H4 (cell line): ENCODE measurements around the gene NOC2L. TPM values are rescaled to one million over a fixed set of nuclear protein-coding genes. Genes with fewer than 3 reads are reported as not detected.
"Not testable (repeated sequence)": the region's sequence is repeated elsewhere in the genome, so short reads cannot be mapped to it uniquely, and the experiment has no call there.

Source experiments
- DNase-seq: peaks from one replicate; pipeline ENCODE4 v3.0.0-alpha.2; 2015; ENCODE audit warnings: low spot score
- total RNA-seq: library from RNA; depleted of rRNA; stranded (reverse); fragments of >200 nt; shearing (Covaris generic); gene quantifications from 2 replicates; pipeline ENCODE4 v1.2.3, GENCODE V29; 2014

NOC2L gene
- total RNA-seq, 1 experiment from 2014 or later = 78.4 TPM

DNA sequence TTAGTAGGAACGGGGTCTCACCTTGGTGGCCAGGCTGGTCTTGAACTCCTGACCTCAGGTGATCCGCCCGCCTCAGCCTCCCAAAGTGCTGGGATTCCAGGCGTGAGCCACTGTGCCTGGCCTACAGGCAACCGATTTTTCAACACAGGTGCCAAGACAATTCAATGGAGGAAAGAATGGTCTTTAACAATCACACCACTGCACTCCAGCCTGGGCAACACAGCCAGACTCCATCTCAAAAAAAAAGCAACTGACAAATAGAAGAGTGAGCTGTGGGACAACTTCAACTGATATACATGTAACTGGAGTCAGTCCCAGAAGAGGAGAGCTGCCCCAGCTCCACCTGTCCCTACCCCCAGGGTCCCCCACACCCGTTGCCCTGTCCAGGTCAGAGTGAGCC lies 35.5 kb upstream of the NOC2L start:
- not testable (repeated sequence) for DNase-seq

DNA sequence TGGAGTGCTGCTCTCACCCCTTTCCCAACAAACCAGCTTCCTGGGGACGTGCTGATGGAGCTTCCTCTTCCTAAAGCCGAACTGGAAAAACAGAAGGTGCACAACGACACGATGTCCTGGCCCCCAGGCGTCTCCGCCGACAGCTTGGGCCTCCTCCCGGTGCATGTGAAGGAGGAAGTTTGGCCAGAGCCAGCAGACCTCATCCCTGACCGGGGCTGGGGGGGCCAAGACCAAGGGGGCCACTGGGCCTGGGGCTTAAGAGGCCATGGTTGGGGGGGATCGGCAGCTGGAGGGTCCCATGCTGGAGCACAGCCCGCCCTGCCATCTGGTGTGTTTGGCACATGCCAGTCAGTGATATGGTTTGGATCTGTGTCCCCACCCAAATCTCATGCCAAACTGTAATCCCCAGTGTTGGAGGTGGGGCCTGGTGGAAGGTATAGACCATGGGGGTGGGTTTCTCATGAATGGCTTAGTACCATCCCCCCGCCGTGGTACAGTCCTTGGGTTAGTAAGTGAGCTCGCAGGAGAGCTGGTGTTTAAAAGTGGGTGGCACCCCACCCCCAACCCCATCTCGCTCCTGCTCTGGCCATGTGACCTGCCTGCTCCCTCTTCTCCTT lies 34.4 kb upstream of the NOC2L start:
- DNase-seq = no peak

DNA sequence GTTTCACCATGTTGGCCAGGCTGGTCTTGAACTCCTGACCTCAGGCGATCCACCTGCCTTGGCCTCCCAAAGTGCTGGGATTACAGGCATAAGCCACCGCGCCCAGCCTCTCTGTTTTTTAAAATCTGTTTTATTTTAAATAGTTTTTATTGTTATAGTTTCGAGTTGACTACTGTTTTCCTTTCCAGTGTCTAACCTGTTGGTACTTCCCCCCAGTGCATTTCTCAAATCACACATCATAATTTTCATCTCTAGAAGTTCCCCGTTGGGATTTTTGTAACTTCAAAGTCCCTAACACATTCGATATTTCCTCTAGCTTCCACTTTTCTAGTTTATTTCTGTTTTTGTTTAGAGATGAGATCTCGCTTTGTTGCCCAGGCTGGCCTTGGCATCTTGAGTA lies 33.3 kb upstream of the NOC2L start:
- DNase-seq = no peak

DNA sequence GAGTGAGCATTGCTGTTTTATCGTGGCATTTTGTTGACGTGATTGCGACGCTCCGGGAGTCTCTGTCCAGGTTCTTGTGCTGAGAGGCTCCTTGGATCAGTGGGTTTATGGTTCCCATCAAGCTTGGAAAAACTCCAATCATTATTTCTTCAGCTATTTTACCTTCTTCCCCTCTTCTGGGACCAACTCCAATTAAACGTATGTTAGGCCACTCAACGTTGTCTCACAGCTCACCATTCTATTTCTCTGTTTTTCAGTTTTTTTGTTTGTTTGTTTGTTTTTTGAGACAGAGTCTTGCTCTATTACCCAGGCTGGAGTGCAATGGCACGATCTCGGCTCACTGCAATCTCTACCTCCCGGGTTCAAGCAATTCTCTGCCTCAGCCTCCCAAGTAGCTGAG lies 32.8 kb upstream of the NOC2L start:
- no peak for DNase-seq

DNA sequence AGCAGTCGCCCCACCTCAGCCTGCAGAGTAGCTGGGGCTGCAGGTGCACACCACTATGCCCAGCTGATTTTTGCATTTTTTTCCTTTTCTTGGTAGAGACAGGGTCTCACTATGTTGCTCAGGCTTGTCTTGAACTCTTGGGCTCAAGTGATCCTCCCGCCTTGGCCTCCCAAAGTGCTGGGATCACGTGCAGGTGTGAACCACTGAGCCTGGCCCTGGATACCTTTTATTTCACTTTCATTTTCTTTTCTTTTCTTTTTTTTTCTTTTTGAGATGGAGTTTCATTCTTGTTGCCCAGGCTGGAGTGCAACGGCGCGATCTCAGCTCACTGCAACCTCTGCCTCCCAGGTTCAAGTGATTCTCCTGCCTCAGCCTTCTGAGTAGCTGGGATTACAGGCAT lies 32.2 kb upstream of the NOC2L start:
- DNase-seq = not testable (repeated sequence)

DNA sequence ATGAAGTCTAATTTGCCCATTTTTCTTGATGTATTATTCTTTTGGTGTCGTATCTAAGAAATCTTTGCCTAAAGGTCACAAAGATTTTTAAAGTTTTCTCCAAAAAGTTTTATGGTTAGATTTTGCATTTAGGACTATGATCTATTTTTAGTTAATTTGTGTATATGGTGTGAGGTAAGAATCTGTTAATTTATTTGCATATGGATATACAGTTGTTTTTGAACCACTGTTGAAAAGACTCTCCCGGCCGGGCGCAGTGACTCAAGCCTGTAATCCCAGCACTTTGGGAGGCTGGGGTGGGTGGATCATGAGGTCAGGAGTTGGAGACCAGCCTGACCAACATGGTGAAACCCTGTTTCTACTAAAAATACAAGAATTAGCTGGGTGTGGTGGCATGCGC lies 29.0 kb upstream of the NOC2L start:
- DNase-seq = not testable (repeated sequence)

DNA sequence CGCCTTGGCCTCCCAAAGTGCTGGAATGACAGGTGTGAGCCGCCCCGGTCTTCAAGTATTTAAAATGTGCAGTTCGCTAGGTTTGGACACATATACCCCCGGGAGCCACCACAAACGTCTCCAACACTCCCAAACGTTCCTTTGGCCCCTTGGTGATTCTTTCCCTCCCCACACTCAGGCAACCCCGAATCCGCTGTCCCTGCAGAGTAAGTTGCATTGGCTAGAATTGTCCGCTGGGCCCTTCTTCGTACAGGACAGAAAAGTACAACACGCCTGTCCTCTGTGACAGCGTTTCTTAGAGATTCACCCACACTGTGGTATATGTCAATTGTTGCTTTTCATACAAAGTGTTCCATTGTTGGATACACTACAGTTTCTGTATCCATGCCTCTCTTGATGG lies 26.1 kb upstream of the NOC2L start:
- no peak for DNase-seq

DNA sequence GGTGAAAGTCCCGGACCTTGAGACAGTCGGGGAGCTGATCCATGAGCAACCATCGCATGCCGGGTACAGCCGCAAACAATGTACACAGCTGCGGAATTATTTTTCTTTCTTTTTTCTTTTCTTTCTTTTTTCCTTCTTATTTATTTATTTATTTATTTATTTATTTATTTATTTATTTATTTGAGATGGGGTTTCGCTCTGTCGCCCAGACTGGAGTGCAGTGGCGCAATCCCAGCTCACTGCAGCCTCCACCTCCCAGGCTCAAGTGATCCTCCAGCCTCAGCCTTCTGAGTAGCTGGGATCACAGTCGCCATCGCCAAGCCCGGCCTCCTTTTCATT lies 25.4 kb upstream of the NOC2L start:
- no peak for DNase-seq

DNA sequence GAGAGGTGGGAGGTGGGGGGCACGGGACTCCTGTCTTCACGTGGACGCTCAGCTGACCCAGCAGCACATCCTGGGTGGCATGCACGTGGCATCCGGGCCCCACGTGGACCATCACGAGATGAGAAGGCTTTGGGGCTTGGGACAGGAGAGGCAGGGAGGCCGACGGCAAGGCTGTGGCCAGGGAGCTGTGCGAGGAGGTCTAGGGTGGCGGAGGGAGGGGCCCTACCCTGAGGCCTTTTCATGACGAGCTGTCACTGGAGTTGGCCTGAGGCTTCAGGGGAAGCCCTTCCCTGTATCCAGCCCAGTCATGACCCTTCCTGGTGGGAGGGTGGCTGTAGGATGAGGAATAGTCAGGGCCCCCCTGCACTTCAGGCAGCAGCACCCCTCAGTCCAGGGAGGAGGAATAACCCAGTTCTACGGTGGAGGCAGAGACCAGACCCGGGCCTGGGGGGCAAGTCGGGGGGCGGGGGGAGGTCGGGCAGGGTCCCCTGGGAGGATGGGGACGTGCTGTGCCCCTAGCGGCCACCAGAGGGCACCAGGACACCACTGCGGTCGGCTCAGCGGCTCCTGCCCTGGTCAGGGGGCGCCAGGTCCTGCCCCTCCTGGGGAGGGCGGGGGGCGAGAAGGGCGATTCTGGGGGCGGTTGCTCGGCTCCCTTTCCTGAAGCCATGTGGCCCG lies 24.9 kb upstream of the NOC2L start:
- DNase-seq = no peak

DNA sequence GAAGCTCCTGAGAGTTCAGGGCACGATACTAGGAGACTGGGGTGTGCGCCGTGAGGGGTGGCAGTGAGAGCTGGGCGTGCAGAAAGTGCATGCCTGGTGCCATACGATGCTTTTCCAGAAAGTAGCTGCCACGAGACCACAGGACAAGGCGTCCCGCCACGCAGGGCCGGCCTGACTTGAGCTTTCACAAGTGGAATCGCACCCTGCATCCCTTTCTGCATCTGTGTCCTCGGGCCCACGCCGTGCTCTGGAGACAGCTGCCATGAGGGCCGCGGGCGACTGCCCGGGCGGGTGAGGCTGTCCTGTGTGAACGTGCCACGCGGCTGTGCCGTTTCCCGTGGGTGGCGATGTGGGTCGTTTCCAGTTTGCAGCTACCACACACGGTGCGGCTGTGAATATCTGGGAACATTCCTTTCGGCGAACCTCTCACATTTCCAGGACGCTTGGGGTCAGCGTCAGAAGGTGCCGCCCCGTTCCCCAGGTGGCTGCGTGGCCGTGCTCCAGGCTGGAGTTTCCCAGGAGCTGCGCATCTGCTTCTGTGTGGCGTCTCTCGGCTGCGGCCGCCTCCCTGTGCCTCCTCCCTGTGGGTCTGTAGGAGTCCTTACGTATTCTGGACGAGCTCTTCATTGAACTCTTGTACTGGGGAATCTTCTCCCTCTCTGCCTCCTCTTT lies 23.8 kb upstream of the NOC2L start:
- DNase-seq = no peak

DNA sequence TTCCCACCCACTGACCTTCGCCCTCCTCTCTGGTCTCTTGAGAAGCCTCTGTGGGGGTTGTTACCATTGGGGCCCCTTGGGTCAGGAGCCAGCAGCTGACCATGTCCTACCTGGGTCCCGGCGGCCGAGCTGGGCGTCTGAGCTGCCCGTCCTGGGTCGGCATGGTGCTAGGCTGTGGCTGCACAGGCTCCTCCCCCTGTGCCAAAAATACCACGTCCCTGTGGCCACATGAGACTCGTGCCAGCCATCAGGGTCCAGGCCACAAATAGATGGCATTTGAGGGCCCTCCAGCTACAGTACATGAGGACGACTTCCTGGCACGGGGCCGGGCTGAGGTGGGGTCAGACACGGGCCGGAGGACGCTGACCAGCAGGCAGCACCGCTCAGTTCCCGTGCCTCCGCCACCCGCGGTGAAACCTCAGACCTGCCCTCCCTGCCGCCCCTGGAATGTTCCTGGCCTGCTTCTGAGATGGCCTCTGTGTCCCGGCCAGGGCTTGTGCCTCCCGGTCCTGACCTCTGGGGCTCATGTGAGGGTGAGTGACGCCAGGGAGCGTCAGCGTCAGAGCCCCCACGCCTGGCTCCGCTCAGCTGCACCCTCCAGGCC lies 23.0 kb upstream of the NOC2L start, which contains the start of gene PERM1:
TSS of gene PERM1 (minus strand) at position 139 of the 604 bp plus-strand sequence. CDS start 1,064 bp downstream, outside the sequence.
- no peak for DNase-seq

DNA sequence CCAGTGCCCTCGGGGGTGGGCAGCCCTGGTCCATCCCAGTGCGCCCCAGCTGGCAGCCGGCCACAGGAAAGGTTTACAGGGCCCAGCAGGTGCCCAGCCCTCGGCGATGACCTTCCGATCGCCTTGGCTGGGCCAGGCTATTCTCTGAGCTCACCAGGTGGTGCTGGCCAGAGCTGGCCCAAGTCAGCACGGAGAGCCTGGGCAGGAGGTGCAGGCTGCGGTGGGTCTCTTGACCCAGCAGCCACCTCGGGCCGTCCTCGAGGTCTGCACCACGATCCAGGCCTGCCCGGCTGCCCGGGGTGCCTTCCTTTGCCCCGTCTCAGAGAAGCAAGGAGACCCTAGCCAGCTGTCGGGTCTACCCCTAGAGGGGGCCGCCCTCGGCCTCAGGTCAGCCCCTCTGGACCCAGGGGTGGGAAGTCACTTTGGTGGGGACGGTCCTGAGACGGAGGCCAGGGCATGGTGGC lies 22.5 kb upstream of the NOC2L start:
- DNase-seq = no peak

DNA sequence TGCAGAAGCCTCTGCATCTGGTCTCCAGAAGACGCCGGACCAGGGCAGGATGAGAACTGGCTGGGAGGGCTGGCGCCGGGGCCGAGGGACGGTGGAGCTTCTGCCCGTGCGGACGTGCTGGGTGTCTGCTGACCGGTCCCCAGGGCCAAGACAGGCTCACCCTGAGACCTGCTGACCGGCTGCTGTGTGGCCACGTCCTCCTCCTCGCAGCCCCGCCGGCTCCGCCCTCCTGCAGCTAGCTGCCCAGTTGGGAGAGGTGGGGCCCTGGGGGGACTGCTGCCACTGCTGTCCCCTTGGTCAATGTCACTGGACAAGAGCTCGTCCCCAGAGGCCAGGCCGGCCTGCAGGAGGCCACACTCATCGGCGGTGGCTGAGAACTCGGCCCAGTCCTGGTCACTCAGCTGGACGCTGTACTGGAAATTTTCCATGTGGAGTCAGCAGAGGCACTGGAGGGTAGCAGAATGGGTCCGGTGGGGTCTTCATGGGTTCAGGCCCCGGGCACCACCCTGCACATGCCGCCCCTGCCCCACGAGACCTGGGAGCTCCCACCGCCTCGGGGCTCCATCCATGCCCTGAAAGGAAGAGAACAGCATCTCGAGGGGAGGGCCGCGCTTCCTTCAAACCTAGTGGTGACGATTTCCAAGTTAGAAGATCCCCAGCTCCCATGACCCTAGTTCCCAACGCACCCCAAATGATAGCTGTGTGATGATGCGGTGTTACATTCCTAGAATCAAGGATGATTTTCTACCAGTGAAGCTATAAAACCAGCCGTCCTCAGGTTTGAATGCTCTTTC lies 21.7 kb upstream of the NOC2L start:
- no peak for DNase-seq

DNA sequence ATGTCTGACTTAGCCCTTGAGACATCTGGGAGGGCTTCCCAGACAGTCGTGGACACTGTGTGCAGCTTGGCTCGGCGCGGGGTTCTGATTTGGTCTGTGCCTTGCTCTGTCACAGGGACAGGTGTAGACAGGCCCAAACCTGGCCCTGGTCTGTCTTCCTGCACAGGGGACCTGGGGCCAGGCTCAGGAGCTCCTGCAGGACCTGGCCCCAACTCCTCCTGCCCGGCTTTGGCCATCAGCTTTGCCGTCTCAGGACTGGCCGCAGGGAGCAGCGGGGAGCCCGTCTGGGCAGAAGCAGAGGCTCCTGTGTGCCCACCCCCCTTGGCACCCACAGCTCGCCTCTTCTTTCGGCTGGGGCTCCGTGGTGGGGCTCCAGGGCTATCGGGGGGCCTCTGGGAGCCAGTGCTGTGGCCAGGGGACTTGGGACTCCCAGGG lies 21.1 kb upstream of the NOC2L start:
- no peak for DNase-seq

DNA sequence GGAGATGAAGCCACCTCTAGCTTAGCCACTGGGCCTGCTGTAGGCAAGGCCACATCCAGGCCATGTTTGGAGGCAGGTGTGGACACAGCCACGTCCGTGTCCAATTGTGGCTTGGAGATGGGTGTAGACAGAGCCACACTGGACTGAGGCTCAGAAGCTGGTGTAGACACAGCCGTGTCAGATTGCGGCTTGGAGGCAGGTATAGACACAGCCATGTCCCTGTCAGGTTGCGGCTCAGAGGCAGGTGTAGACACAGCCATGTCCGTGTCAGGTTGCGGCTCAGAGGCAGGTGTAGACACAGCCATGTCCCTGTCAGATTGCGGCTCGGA lies 20.7 kb upstream of the NOC2L start:
- no peak for DNase-seq

DNA sequence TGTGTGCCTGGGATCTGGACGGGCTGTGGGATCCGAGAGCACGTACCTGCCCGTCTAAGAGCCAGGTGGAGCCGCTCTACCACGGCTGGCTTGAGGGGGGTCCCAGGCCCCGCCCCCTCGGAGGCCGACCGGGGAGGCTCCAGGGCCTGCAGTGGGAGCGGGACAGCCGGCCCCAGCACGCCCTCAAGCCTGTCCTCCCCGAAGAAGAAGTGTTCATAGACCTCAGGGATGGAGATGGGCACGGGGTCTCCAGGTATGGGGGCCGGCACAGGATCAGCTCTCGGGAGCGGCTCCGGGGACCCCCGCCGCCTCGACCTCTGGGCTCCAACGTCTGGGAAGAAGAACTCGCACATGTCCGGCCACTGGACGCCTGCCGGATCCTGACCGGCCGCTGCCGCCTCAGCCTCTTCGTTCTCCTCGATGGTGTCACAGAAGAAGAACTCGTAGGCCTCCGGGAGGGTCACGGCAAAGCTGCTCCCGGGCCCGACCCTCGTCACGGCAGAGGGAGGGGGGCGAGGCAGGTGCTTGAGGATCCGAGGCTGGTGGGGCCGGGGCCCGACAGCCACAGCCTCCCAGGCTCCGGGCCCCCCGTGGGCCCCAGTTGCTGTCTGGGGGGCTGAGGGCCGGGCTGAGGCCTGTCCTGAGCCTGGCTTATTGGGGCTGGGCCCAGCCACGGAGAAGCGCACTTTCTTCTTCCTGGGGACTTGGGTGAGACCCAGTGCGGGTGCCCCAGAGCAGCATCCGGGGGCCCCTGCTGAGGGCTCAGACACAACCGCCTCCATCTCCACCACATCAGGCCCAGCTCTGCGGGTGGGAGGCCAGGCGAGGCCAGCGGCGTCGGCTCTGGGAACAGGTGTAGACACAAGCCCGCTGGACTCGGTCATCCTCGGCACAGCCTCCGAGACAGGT lies 20.0 kb upstream of the NOC2L start:
- no peak for DNase-seq

DNA sequence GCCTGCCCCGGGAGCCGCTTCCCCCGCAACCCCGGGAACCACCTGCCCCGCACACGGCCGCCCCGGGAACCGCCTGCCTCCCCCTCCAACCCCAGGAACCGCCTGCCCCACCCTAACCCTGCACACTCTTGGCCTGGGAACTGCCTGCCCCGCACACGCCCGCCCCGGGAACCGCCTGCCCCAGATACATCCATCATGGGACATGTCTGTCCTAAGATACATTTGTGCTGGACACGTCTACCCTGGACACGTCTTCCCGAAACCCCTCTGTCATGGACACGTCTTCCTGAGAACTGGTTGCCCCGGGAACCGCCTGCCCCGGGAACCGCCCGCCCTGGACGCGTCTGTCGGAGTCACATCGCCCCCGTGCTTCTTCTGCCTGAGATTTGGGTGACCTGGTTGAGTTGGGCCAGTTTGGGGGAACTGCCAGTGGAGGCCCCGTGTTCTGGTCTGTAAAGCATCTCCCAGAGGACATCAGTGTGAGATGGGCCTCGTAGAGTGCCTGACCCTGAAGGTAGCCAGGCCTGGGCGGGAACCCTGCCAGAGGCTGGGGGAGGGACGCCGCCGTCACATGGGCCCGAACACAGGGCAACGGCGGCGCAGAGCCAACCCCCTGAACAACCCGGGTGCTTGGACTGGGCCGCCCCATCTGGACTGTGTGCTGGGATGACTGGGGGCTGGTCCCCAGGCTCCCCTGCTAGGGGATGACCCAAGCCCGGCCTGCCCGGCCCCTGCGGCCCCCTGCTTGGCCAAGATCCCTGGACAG lies 19.2 kb upstream of the NOC2L start:
- no peak for DNase-seq

DNA sequence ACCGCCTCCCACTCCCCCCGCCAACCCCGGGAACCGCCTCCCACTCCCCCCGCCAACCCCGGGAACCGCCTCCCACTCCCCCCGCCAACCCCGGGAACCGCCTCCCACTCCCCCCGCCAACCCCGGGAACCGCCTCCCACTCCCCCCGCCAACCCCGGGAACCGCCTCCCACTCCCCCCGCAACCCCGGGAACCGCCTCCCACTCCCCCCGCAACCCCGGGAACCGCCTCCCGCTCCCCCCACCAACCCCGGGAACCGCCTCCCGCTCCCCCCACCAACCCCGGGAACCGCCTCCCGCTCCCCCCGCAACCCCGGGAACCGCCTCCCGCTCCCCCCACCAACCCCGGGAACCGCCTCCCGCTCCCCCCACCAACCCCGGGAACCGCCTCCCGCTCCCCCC lies 17.7 kb upstream of the NOC2L start:
- not testable (repeated sequence) for DNase-seq

DNA sequence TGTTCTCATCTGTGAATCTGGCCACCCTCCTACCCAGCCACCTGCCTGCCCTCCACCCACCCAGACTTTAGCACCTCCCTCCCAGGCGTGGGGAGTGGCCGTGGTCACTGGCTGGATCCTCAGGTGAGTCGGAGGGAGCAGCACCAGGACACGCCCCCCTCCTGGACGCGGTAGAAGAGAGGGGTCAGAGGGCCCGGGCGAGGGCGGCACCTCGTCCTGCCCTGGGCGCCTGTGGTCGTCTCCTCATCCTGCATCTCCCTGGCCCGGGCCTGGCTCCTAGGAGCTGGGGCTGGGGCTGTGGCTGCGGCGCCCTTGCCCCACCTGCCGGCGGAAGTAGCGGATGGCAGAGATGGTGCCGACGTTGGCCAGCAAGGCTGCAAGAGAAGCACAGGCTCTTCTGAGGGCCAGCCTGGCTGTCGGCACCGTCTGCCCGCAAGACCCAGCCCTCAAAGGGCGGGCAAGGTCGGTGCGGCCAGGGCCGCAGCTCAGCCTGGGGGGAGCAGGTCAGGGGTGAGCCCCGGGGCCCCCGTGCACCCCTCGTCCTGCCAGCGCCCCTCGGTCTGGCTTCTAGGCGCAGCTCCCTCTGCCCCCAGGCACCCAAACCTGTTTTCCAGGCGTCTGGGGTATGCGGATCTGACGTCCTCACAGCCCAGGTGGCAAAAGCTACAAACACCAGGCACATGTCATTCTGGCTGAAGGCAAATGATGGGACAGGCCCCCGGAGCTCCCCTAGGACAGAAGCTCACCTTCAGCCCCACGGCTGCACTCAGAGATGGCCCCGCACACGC lies 17.0 kb upstream of the NOC2L start:
- DNase-seq = peak; percentile 80
